ENCODE results near the gene RTN4. TPM values are rescaled to one million over a fixed set of nuclear protein-coding genes. Genes with fewer than 3 reads are reported as not detected.

Gene RTN4
- total RNA-seq, 2 experiments from 2014 or later = 84.9 to 85.7 TPM

DNA sequence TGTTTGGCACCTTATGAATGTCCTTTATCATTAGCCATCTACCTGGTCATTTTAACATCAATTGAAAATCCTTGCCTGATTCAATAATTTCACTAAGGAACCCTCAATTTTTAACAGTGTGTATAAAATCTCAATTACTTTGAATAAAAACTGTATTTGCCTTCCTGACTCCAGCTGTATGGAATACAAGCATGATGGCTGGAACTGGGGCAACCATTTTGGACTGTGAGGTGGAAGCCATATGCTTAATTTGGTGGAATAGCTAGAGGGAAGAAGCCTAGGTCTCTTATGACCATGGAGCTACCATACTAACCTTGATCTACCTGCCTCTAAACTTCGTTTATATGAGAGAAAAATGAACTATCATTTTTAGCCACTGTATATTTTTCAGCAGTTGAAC, 12.5 kb upstream of the RTN4 start:
- intact Hi-C loops (cut with DNase I, micrococcal nuclease) = no loop called here
- ATAC-seq (ENCODE audit: poor library complexity) = no peak
- no peak for TF ChIP-seq CTCF (IDR thresholded peaks at IDR 0.05)
- no peak overlapping the region for H3K27ac ChIP-seq (ENCODE audit: low read depth in 1 of 2, low read length in 2 of 2)
- no peaks in the 10 kb centered on the region for H3K36me3 ChIP-seq (ENCODE audit: insufficient read depth, low read length)
- CTCF ChIA-PET = no interaction called here
- no peak overlapping the region for H3K27ac Mint-ChIP-seq
- H3K27me3 ChIP-seq (ENCODE audit: control insufficient read depth in 1 of 2, insufficient read depth in 2 of 2, low read length in 2 of 2) = no peaks in the 10 kb centered on the region
- POLR2A ChIA-PET = no interaction called here
- no peaks in the 10 kb centered on the region for H3K4me1 ChIP-seq (ENCODE audit: insufficient read depth, low read length)
- no peaks in the 10 kb centered on the region for H3K9me3 Mint-ChIP-seq
- H3K4me3 ChIP-seq (ENCODE audit: low read length) = no peak overlapping the region
- H3K9me3 ChIP-seq (ENCODE audit: control insufficient read depth in 1 of 2, insufficient read depth in 1 of 2, low read length in 2 of 2) = no peaks in the 10 kb centered on the region
- no peaks in the 10 kb centered on the region for H3K4me1 Mint-ChIP-seq (ENCODE audit: low read depth)
- H3K36me3 Mint-ChIP-seq (ENCODE audit: low read depth) = no peaks in the 10 kb centered on the region
- H3K27me3 Mint-ChIP-seq = no peaks in the 10 kb centered on the region
- H3K4me3 Mint-ChIP-seq = no peak overlapping the region
- no peak for DNase-seq

DNA sequence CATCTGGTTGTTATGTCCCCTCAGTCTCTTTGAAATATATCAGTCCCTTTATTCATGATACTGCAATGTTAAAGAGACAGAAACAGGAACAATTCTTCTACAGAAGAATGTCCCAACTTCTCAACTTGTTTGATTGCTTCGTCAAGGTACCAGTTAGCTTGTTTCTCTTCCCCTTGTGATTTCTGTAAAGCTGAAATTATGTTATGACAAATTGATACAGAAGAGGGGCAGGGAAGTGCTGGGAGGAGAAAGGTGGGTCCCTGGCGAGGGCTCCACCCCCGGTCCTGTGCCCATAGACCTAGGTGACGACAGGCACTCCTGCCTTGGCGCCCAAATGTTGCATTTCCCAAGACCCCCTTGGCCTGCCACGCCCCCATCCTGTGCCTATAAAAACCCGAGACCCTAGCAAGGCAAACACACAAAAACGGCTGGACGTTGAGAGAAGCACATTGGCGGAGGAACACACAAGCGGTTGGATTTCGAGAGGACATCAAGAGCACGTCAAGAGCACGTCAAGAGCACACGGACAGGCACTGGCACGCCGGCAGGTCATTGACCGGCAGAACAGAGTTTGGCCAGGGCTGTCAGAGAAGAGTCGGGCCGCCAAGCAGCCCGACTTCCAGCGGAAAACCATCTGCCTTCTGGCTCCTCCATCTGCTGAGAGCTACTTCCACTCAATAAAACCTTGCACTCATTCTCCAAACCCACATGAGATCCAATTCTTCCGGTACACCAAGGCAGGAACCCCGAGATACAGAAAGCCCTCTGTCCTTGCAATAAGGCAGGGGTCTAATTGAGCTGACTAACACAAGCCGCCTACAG, 11.5 kb upstream of the RTN4 start:
- intact Hi-C loops (cut with DNase I, micrococcal nuclease) = no loop called here
- Histone ChIP-seq H3K36me3 (ENCODE audit: insufficient read depth, low read length) (no peaks in the 10 kb centered on the region), H3K9me3 (ENCODE audit: control insufficient read depth in 1 of 2, insufficient read depth in 1 of 2, low read length in 2 of 2) (no peaks in the 10 kb centered on the region), H3K4me3 (ENCODE audit: low read length) (no peak overlapping the region), H3K27ac (ENCODE audit: low read depth in 1 of 2, low read length in 2 of 2) (no peak overlapping the region), H3K27me3 (ENCODE audit: control insufficient read depth in 1 of 2, insufficient read depth in 2 of 2, low read length in 2 of 2) (no peaks in the 10 kb centered on the region), H3K4me1 (ENCODE audit: insufficient read depth, low read length) (no peaks in the 10 kb centered on the region)
- Mint-ChIP-seq H3K9me3 (no peaks in the 10 kb centered on the region), H3K4me1 (ENCODE audit: low read depth) (no peaks in the 10 kb centered on the region), H3K36me3 (ENCODE audit: low read depth) (no peaks in the 10 kb centered on the region), H3K4me3 (no peak overlapping the region), H3K27me3 (no peaks in the 10 kb centered on the region), H3K27ac (no peak overlapping the region)
- ChIA-PET POLR2A (no interaction called here), CTCF (interaction anchor here (0.6 kb wide), 1 partner anchor 12 kb away, joined by 3 read pairs; the partner anchor contains the start of gene RTN4)
- DNase-seq = no peak
- ATAC-seq (ENCODE audit: poor library complexity) = no peak
- TF ChIP-seq CTCF (IDR thresholded peaks at IDR 0.05) = no peak

DNA sequence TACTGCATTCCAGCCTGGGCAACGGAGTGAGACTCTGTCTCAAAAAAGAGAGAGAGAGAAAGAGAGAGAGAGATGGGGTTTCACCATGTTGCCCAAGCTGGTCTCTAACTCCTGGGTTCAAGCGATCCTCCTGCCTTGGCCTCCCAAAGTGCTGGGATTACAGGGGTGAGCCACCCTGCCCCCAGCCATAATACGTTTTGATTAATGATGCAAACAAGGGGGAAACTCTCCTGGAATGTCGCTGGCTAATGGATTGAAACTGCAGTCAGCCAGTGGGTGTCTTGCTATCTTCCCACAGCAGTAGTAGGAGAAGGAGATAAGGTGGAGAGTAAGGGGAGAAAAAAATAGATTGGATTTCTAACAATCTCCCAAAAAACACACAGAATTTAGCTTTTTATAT, 9.5 kb upstream of the RTN4 start:
- Histone ChIP-seq H3K27me3 (ENCODE audit: control insufficient read depth in 1 of 2, insufficient read depth in 2 of 2, low read length in 2 of 2) (no peaks in the 10 kb centered on the region), H3K4me3 (ENCODE audit: low read length) (no peak overlapping the region), H3K27ac (ENCODE audit: low read depth in 1 of 2, low read length in 2 of 2) (no peak overlapping the region), H3K36me3 (ENCODE audit: insufficient read depth, low read length) (no peaks in the 10 kb centered on the region), H3K9me3 (ENCODE audit: control insufficient read depth in 1 of 2, insufficient read depth in 1 of 2, low read length in 2 of 2) (no peaks in the 10 kb centered on the region), H3K4me1 (ENCODE audit: insufficient read depth, low read length) (no peaks in the 10 kb centered on the region)
- ChIA-PET CTCF (no interaction called here), POLR2A (no interaction called here)
- Mint-ChIP-seq H3K9me3 (no peaks in the 10 kb centered on the region), H3K4me1 (ENCODE audit: low read depth) (peaks cover 4% of the 10 kb centered on the region), H3K27me3 (no peaks in the 10 kb centered on the region), H3K4me3 (no peak overlapping the region), H3K36me3 (ENCODE audit: low read depth) (no peaks in the 10 kb centered on the region), H3K27ac (no peak overlapping the region)
- ATAC-seq (ENCODE audit: poor library complexity) (no peak), DNase-seq (no peak)
- no peak for TF ChIP-seq CTCF (IDR thresholded peaks at IDR 0.05)
- intact Hi-C loops (cut with DNase I, micrococcal nuclease) = loop anchor here in 1 of 2 experiments (10.0 kb wide), 1 partner anchor 455 kb away; the partner anchor contains the start of gene CFAP36
